DMS53 (cell line): Measurements from ENCODE around the gene PTGR2.
A peak's percentile ranks its signal among the peaks of the same experiment; 100 is the strongest.
"Not testable (repeated sequence)": the region's sequence is repeated elsewhere in the genome, so short reads cannot be mapped to it uniquely, and the experiment has no call there.

Experiments
- DNase-seq: peaks from one replicate; lab custom pipeline; 2025; lab: John Stamatoyannopoulos, UW

Gene PTGR2

GRCh38 chr14:73887318-73887616, 35.6 kb downstream of the PTGR2 start:
- no peak for DNase-seq

GRCh38 chr14:73887694-73888459, 36.2 kb downstream of the PTGR2 start:
- DNase-seq = peak; percentile 6

- DNase-seq = no peak
Observed at GRCh38 chr14:73888460-73888725, 36.8 kb downstream of the PTGR2 start.

DNA sequence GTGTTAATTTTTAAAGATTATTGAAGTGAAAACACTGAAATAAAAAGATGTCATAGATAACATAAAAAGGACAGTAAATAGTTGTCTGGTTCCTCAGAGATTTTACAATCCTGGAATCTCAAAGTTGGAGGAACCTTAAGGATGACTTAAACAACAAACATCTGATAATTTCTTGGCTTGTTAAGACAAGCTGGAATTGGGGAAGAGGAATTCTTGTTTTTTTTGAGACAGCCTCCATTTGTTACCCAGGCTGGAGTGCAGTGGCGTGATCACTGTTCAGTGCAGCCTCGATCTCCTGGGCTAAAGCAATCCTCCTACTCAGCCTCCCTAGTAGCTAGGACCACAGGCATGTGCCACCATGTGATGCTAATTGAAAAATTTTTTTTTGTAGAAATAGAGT, 37.3 kb downstream of the PTGR2 start:
- DNase-seq = no peak

DNA sequence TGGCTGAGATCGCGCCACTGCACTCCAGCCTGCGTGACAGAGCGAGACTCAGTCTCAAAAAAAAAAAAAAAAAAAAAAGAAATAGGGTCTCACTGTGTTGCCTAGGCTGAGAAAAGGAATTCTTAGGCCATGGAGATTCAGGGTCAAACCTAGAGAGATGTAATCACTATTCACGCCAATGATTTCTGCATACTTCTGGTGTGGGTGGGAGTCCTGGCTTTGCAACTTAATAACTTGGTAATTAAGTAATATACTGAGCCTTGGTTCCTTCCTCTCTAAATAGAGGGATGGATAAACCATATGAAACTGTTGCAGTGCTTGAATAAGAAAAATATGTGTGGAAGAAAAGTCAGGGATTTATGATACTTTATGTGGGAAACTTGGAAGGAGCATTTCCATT, 37.7 kb downstream of the PTGR2 start:
- DNase-seq = no peak

- not testable (repeated sequence) for DNase-seq
Observed at GRCh38 chr14:73894180-73894687, 42.6 kb downstream of the PTGR2 start.

DNA sequence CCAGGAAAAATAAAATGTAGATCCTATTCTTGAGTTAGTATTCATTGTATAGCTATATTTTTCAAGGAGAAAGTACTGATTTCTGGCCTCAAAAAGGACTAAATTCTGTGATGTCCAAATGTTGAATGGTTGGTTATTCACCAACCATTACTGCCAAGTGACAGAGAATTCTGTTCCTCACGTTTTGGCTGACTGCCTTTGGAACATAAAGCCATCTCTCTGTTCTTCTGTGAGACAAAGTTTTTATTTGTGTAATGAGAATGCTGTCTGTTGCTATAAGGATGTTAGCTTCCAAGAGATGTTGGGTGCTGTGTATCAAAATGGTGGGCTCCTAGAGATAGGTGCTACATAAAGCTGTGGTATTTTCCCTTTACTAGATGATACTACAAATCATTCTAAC, 44.3 kb downstream of the PTGR2 start:
- no peak for DNase-seq

DNA sequence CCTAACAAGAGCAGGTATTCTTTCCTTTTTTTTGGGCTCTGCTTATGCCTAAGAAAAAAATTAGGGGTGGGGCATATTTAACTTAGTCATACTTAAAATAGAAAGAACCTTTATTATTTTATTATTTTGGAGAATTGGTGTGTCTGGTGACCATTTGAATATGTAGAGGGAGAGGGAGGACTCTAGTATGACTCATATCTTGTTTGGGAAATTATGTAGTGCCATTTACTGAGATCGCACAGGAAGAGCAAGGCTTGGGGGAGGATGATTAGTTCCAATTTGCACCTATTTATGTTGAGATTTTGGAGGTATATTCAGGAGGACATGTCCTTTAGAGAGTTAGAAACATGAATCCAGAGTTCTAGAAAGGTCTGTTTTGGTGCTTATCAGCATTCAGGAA, 44.9 kb downstream of the PTGR2 start:
- no peak for DNase-seq

GRCh38 chr14:73903028-73903427, 51.4 kb downstream of the PTGR2 start:
- no peak for DNase-seq

DNA sequence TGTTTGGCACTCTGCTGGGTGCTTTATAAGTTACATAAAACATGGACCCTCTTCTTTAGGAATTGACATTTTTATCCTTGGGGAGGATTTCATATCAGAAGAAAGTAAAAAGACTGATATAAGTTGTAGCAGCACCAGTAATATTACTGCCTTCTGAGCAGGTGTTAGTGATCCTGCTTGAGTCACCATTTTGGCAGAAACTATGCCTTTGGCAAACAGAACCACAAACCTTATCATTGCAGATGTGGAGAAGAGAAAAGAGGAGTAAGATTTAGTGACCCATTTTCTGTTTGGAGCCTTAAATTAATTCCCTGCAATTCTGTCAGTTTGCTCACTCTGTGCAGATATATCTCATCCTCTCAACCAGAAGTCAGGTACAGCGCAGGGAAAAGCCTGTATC, 58.0 kb downstream of the PTGR2 start:
- no peak for DNase-seq

- no peak for DNase-seq
Observed at GRCh38 chr14:73913256-73913655, 61.6 kb downstream of the PTGR2 start.

DNA sequence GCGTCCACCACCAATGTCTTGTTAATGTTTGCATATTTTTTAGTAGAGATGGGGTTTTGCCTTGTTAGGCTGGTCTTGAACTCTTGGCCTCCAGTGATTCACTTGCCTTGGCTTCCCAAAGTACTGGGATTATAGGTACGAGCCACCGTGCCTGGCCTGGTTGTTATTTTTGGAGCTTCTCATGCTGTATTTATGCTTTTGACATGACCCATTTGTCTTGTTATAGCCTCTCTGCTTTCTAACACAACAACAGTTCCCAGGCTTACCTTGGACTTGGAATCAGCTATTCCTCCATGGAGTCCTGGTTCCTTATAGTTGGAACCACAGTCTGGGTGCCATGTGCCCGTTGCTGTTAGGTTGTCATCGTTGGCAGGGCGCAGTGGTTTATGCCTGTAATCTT, 64.7 kb downstream of the PTGR2 start:
- no peak for DNase-seq

- not testable (repeated sequence) for DNase-seq
Observed at GRCh38 chr14:73919457-73919856, 67.8 kb downstream of the PTGR2 start.

DNA sequence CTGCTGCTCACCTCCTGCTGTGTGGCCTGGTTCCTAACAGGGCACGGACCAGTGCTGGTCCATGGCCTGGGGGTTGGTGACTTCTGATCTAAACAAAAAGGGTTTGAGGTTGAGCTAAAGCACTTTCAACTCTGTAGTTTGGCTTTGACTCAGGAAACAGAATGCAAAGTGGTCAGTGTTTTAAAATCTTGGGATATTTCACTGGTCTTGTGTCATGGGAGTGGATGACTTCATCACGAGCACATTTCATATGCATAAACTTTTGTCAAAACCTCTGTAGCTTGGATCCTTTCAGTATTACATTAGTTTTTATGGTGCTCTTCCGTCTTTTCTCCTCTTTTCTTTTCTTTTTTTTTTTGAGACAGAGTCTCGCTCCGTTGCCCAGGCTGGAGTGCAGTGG, 72.7 kb downstream of the PTGR2 start:
- no peak for DNase-seq
